Measurements from ENCODE around the gene JAGN1.
"Not testable (repeated sequence)": the region's sequence is repeated elsewhere in the genome, so short reads cannot be mapped to it uniquely, and the experiment has no call there.

JAGN1 gene

DNA sequence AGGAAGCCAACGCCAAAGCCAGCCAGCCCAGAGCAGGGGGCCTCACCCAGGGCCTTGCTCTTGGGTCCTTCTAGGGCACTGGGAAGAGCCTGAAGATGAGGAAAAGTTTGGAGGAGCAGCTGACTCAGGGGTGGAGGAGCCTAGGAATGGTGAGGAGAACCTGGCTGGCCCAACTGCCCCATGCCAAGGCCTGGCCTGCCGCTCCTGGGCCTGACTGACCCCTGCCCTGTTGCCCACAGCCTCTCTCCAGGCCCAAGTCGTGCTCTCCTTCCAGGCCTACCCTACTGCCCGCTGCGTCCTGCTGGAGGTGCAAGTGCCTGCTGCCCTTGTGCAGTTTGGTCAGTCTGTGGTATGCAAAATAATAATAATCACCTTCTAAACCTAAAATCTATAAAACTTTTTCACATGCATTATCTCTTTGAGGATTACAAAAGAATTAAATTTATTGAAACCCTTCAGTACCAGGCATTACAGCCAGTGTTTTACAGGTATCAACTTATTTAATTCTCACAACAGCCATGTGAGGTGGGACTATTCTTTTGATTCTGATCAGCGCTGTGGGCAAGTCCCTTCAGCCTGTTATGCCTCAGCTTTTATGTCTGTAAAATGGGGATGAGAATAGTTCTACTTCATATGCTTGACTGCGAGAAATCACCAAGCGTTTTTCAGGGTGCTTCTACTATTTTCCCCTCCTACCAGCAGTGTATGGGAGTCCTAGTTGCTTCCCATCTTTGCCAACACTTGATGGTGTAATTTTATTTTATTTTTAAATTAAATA, 28.0 kb downstream of the JAGN1 start:
- DNase-seq (ENCODE audit: low spot score): no peak

DNA sequence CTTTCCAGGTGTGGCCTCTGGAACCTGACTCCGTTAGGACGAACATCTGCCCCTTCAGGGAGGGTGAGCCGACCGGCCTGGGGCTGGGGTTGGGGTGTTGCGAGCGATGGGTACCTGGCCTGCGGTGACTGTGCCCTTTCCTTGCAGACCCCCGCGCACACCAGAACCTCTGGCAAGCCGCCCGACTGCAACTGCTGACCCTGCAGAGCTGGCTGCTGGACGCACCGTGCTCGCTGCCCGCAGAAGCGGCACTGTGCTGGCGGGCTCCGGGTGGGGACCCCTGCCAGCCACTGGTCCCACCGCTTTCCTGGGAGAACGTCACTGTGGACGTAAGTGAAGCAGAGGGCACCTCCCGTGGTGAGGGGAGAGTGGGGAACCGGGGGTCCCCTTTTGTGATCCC, 37.7 kb downstream of the JAGN1 start:
- no peak for DNase-seq (ENCODE audit: low spot score)

GRCh38 chr3:9930804-9931418, 40.5 kb downstream of the JAGN1 start:
- no peak for DNase-seq (ENCODE audit: low spot score)

GRCh38 chr3:9932535-9932842, 42.1 kb downstream of the JAGN1 start:
- no peak for DNase-seq (ENCODE audit: low spot score)

- peak; percentile 57 for DNase-seq (ENCODE audit: low spot score)
These were observed 42.6 kb downstream of the JAGN1 start for GRCh38 chr3:9932843-9933560.

- DNase-seq (ENCODE audit: low spot score): peak; percentile 98
These were observed 43.3 kb downstream of the JAGN1 start, which contains the start of gene CRELD1 for GRCh38 chr3:9933561-9934234. Gene CRELD1 (plus strand): TSS chr3:9933834. CDS start chr3:9934439, 605 bp downstream.

DNA sequence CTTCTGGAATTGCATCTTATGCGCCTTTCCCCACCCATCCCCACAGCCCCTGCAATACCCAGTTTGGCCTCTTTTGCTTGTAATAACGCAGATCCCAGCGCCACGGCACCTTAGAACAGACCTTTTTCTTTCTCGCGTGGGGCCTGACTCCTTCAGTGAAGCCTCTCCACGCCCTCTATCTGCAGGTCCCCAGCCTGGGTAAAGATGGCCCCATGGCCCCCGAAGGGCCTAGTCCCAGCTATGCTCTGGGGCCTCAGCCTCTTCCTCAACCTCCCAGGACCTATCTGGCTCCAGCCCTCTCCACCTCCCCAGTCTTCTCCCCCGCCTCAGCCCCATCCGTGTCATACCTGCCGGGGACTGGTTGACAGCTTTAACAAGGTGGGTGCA, 43.8 kb downstream of the JAGN1 start:
- no peak for DNase-seq (ENCODE audit: low spot score)

DNA sequence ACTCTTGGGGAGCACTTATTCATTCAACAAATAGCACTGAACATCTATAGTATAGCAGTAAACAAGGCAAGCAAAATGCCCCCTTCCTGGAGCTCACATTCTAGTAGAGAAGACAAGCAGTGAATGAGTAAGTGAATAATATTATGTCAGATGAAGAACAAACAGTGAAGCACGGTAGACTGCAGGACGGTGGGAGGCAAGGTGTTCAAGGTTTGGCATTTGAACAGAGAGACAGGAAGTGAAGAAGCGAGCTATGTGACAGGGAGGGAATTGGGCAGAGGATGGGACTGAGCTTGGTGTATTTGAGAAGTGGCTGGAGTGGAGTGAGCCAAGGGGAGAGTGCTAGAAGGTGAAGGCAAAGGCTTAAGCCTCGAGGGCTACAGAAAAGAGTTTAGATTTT, 44.6 kb downstream of the JAGN1 start:
- DNase-seq (ENCODE audit: low spot score): no peak

DNA sequence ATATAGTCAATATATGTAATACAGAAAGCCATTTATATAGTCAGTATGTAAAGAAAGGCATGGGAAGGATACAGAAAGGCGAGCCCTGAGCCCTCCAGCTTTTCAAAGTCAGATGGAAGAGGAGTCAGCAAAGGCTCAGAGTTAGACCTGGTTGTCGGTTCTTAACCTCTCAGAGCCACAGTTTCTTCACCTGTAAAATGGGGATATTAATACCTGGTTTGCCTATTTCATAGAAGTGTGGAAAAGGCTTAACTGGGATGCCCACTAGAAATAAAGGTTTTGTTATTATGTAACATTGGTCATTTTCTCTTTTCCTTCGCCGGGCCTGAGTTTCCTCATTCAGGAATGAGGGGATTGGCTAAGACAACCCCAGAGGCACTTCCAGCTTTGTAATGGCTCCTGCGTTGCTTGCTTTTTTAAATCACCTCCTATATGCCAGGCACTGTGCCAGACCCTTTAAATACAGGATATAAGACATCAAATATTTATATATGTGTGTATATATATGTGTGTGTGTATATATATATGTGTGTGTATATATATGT, 45.6 kb downstream of the JAGN1 start:
- DNase-seq (ENCODE audit: low spot score): no peak

DNA sequence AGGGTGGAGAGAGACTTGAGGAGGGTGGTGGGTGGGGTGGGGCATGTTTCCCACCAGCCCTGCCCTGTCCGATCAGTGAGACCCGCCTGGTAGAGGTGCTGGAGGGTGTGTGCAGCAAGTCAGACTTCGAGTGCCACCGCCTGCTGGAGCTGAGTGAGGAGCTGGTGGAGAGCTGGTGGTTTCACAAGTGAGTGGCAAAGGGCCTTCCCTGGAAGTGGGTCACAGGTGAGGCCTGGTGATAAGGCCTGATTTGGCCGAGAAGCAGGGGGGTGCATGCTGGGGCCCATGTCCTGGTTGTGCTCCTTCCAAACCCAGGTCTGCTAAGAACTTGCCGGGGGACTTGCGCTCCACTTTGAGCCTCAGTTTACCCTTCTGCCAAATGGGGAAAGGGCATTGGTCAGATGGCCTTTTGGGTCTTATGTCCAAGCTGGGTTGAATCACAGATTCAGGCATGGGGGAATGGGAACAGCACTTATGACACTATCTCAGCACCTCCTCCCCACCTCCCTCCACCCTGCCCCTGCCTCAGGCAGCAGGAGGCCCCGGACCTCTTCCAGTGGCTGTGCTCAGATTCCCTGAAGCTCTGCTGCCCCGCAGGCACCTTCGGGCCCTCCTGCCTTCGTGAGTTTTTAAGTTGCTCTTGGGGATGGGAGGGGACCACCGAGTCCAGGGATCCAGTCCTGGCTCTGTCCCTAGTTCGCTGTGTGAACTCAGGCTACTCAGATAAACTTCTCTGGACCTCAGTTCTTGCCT, 47.3 kb downstream of the JAGN1 start:
- DNase-seq (ENCODE audit: low spot score): no peak

- DNase-seq (ENCODE audit: low spot score): no peak
These were observed 48.6 kb downstream of the JAGN1 start for GRCh38 chr3:9938966-9939365.

- DNase-seq (ENCODE audit: low spot score): not testable (repeated sequence)
These were observed 49.5 kb downstream of the JAGN1 start for GRCh38 chr3:9939906-9940305.

GRCh38 chr3:9940746-9941145, 50.3 kb downstream of the JAGN1 start:
- no peak for DNase-seq (ENCODE audit: low spot score)

GRCh38 chr3:9942164-9942563, 51.8 kb downstream of the JAGN1 start:
- no peak for DNase-seq (ENCODE audit: low spot score)

DNA sequence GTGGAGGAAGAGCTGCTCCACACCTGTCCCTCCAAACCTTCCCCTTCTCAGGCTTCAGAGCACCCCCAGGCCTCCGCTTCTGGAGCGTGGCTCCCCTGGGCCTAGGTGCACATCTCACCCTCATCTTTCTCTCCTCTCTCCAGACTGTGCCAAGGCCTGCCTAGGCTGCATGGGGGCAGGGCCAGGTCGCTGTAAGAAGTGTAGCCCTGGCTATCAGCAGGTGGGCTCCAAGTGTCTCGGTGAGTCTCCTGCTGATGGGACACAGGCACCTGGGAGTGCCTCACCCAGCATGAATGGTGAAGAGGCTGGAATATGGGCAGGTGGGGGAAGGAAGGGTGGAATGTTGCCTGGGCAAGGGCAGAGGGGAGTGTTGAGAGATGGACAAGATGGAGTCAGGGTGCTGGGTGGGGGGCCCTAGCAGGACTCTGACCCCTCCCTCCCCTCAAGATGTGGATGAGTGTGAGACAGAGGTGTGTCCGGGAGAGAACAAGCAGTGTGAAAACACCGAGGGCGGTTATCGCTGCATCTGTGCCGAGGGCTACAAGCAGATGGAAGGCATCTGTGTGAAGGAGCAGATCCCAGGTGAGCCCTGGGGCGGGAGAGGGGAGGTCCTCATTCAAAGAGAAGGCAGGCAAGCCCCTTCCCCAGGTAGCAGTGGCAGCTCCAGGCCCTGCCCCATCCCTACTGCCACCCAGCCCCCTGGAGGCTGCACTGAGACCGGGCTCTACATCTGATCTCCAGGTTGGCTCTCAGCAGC, 52.7 kb downstream of the JAGN1 start:
- DNase-seq (ENCODE audit: low spot score): no peak
